IPS DF 19.7 (cell line): ENCODE measurements around the gene MYL6.
"Not testable (repeated sequence)": the region's sequence is repeated elsewhere in the genome, so short reads cannot be mapped to it uniquely, and the experiment has no call there.

ENCODE experiments used
- DNase-seq: peaks from one replicate; pipeline ENCODE4 v3.0.0-alpha.2; 2013; ENCODE audit warnings: low read depth, low spot score

MYL6 gene

DNA sequence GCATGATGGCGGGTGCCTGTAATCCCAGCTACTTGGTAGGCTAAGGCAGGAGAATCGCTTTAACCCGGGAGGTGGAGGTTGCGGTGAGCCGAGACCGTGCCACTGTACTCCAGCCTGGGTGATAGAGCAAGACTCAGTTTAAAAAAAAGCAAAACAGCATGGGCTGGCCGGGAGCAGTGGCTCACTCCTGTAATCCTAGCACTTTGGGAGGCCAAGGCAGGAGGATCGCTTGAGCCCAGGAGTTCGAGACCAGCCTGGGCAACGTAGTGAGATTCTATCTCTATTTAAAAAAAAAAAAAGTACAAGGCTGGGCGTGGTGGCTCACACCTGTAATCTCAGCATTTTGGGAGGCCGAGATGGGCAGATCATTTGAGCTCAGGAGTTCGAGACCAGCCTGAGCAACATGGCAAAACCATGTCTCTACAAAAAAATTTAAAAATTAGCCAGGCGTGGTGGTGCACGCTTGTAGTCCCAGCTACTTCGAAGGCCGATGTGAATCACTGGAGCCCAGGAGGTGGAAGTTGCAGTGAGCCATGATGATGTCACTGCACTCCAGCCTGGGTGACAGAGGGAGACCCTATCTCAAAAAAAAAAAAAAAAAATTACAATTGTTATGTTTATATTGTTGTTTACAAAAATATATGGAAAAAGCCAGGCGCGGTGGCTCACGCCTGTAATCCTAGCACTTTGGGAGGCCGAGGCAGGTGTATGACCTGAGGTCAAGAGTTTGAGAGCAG is 1.5 kb upstream of the MYL6 start:
- DNase-seq, result not testable (repeated sequence)

DNA sequence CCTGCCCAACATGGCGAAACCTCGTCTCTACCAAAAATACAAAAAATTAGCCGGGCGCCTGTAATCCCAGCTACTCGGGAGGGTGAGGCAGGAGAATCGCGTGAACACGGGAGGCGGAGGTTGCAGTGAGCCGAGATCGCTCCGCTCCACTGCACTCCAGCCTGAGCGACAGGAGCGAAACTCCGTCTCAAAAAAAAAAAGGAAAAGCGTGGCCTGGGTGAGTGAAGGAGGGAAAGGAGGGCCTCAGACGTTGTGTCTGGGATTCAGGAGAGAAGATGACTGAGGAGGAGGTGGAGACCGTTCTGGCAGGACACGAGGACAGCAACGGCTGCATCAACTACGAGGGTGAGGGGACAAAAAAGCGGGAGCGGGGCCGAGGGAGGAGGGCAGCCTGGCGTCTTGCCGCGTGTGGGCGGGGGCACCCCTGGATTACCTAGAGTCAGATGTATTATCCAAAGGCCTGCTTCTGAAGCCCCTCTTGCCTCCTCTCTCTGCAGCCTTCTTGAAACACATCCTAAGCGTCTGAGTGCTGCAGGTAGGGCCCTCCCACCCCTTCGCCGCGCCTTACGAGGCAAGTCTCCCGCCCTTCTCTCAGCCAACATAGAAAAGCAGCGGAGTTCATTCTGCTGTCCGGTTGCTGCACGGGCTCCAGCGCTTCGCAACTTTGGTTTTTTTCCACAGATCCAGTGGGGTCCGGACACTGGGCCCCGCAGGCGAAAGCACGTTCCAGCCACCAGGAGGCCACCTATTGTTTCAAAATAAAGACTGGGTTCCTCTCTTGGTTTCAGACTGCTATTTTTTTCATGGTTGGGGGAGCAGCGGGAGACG is 744 bp upstream of the MYL6 start:
- DNase-seq, result peak; percentile 65

DNA sequence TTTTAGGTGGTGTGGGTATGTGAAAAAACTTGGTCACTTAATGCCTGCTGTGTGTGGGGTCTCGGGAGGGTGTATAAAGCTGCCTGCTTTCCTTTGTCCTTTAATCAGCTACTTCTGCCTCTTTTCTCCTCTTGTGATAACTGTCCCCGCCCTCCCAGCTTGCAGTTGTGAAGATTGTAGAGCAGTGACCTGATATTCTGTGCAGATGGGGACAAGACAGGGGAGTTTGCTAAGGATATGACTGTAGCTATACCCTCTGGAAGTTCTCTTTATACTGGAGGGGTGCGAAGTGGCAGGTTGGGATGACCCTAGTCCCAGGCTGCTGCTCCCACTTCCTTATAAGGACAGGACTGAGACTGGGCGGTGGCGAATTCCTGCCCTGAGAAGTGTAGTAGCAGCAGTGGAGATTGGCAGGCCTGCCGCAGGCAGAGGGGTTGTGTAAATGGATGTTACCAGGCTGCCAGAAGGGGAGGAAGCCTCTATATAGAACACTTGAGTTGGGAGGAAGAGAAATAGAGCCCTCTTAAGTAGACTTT is 835 bp downstream of the MYL6 start:
- peak; percentile 68 for DNase-seq

DNA sequence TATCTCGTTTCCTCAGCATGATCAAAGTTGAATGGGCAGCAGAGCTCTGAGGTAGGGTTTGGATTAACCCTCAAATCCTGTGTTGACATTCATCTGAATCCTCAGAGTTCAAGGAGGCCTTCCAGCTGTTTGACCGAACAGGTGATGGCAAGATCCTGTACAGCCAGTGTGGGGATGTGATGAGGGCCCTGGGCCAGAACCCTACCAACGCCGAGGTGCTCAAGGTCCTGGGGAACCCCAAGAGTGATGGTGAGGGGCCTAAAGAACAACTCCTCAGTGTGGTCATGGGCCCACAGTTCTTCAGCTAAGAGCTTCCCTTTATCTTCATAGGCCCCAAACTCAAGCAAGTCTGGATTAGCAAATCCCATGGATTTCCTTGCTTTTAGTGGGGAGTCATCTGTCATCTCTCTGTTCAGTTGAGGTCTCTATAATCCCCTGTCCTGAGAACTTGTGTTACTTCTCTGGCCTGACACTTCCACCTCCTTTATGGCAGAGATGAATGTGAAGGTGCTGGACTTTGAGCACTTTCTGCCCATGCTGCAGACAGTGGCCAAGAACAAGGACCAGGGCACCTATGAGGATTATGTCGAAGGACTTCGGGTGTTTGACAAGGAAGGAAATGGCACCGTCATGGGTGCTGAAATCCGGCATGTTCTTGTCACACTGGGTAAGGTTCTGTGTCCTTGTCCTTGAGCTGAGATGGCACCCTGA is 1.5 kb downstream of the MYL6 start:
- DNase-seq, result no peak

DNA sequence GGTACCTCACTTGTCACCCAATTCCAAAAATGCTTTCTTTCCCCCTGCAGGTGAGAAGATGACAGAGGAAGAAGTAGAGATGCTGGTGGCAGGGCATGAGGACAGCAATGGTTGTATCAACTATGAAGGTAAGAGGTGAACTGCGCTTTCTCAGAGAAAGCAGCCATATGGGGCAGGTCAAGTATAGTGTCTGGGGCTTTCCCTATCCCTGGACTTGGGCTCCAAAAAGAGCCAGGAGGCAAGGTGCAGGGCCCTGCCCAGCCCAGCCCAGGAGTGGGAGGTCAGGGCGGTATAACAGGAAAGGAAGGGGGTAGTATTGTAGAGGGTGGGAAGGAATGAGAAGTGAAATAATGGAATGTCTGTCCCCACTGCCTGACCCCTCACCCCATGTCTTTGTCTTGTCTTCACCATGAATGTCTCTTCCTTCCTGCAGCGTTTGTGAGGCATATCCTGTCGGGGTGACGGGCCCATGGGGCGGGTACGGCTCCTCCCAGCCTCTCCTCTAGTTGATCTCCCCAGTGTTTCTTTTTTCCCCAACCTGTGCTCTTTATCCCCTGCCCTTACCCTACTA is 2.1 kb downstream of the MYL6 start:
- no peak for DNase-seq

DNA sequence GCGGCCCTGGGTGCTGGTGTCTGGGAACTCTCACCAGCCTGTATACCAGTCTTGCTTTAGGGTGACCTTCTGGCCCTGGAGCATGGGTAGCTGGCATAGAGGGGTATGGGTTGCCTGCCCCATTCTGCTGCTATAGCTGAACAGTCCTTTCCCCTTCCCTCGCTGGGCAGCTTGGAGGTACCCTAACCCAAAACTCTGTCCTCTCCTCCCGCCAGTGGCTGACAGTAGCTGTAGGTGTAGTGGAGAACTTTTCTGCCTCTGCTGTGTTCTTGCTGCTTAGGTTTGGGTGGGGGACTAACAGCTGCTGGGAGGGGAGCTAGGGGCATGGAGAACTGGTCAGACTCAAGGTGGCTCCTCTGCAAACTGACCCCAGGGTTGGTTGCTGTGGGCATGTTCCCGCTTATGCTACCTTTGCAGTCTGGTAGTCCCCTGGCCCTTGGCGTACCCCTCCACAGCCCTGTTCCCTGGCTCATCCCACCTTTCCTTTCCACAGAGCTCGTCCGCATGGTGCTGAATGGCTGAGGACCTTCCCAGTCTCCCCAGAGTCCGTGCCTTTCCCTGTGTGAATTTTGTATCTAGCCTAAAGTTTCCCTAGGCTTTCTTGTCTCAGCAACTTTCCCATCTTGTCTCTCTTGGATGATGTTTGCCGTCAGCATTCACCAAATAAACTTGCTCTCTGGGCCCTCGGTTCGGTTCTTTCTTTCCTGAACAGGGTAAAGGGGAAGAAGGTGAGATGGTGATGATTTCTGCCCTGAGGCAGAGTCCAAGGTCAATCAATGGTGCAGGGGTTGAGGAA is 2.9 kb downstream of the MYL6 start:
- no peak for DNase-seq

DNA sequence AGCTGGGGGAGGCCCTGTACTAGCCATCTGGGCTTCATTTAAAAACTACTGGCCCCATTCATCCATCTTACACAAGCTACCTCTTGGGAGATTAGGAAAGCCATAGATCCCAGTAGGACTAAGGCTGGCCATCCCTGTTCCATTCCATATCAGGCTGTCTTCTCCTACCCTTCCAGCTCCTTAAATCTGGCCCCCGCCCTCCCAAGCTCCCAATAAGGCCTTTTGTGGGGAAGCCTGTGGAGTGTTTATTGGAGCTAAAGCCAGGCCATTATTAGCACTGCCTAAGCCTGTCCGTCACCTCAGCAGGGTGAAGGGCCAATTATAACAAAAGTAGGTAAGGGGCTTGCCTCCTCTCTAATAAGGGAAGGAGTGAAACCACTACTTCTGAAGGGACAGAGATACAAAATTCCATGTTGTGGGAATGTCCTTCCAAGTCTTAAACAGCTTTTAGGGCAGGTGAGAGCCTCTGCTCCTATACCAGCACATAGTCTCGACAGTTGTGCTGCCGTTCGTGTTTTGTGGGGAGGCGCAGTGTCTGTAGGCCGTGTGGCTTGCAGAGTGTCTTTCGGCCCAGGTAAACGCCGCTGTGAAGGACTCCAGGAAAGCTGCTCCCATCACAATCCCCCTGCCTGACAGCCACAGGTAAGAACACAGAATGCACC is 3.7 kb downstream of the MYL6 start:
- DNase-seq, result no peak

DNA sequence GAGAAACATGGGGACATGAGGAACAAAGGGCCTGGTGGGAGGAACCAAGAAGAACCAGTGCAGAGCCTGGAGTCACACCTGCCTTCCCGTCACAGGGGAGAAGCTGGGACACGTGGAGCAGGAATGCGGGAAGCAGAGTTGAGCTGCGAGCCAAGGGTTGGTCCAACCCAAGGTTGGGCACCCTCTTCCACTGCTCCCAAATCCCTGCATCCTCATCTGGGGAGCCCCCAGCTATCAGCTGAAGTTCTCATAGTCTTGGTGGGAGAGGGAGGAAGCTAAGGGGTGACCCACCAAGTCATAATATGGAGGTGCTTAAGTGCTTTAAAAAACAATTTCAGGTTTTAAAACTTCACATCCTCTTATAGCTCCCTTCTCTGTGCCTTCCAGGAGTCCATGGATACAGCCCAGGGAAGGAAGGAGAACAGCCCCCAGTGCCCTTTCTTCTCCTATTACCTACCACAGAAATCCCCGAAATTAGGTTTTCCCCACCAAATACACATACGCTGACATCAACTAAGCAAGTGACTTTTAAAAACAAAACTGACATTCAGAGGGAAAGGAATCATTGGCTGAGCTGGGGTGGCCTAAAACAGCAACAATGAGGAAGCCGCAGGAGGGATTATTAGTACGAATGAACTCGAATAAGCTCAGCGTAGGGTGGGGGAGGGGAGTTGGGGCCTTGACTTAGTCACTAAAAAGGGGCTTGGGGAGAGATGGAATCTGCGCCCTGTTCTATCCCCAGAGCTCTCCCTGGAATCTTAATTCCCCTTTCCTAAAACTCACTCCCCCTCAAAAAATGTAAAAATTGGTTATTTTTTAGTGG is 4.5 kb downstream of the MYL6 start:
- no peak for DNase-seq

DNA sequence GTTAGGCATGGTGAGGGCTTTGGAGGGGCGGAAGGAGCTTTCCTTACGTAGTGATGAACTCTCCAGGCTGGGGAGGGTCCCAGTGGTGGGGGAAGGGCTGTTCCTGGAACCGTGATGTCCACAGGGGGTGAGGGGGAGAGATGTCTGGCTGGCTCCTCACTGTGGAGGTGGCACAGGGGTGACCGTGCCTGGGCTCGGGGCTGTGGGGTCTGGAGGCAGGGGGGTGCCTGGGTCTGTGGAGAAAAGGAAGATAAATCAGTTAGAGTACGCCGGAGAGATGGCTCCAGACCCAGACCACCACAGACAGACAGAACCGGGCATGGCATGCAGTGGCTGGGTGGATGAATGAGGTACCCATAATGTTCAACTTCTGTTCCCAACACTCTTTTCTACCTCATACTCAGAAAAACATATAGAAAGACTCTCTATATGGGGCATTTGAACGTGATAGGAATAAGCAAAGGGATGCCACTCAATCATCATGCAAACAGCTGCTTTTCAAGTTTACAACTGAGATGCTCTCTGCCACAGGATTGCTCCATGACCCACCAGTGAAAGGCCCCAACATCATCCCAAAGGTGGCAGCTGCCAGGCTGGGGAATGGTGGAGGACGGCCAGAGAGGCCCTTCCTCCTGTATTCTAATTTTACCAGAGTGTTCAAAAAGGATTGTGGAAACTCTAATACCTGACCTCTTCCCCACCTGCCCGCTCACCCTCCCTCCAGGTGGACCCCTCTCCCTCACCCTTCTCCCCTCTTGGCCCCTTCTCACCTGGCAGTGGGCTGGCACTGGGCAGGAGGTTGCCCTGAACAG is 5.6 kb downstream of the MYL6 start:
- DNase-seq, result no peak

DNA sequence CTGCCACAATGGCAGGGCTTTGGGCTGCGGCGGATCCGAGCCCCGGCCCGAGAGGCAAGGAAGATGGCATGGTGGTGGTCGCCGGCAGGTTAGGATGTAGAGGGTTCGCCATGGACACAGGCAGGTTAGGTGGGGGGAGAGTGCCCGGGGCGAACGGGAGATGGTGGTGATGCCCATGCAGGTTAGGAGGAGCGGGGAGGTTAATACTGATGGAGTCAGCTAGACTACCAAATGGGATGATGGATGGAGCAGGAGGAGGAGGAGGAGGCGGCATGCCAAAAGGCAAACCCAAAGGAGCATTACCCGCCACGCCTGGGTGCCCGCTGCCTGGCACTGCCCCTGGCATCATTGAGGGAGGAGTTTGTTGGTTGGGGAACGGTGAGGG is 6.2 kb downstream of the MYL6 start:
- no peak for DNase-seq

DNA sequence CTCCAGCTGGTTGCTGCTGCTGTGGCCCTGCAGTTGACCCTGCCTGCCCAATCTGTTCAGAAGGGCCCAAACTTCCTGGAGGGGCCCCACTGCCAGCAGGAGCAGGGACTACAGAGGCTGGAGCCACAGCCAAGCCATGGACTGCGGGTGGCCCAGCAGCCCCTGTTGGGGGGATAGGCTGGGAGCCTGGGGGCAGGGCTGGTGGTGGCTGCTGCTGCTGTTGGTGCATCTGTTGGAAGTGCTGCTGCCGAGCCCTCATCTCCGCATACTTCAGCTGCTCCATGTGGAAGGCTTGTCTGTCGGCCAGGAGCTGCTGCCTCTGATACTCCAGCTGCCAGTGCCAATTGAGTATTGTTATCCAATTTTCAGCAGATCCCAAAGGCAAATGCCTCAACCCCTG is 7.2 kb downstream of the MYL6 start:
- no peak for DNase-seq

DNA sequence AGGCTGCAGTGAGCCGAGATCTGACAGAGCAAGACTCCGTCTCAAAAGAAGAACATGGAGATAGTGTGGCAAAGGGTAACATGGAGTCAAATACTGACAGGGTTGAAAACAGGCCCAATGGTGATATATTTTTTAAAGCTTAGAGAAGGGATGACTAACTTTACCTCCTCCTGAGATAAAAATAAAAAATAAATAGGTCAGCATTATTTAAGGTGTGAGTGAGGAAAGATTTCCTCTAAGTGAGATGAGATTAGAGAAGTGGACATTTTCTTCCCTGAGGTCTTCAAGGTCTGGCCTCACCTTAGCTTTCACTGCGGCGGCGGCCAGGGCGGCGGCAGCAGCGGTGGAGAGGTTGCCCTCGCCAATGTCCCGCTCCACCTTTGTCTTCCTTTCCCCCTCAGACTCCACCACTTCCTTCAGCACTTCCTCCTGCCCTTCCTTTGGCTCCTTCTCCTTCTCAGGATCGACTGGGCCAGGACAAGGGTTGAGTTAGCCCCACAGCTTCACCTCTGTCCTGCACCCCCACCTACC is 11.1 kb downstream of the MYL6 start:
- DNase-seq, result no peak

DNA sequence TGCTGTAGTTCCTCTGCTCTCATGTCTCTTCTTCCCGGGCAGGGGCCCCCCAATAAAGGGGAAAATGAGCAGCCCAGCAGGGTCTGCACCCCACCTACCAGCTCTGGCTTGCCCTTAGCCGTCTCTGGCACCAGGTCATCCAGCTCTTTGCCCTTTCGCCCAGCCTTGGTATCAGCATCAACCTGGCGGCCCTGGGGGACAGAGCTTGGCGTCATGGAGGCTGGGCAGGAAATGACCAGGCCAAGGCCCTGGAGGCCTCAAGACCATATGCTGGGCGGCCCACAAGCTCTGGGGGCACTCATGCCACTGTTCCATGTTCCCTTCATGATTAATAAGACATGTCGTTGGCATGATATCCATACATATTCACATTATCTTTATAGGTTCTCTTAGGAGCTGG is 14.7 kb downstream of the MYL6 start:
- DNase-seq, result no peak

DNA sequence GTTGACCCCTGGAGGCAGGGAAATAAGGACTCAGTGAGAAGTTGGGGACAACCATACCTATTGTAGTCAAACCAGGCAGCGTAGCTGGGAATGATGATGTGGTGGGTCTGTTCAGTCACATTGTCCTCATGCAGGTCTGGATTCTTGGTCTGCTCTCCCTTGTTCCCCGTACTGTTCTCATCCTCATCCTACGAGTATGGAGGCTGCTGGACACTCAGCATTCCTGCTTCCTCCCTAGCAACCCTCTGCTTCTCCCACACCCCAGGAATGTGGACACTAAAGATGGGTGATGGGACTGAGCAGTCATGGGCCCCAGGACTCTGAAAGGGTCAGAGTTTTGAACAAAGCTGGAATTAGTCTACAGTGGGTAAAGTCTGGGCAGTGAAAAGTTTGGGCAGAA is 20.2 kb downstream of the MYL6 start:
- no peak for DNase-seq

DNA sequence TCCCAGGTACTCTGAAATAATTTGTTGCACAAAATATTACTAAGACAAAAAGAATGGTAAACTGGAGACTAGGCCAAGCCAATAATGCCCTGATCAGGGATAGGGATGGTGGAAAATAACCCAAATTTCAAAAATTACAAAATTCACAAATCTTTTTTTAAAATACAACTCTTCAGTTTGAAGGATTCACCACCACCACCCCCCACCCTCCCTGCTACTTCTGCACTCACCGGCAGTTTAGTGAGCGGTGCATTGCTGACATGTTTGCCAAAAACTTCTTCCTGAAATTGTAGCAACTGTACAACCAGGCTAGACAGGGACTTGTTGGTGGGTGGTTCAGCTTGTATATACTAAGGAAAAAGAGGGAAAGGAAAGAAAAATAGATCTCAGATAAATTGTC is 28.8 kb downstream of the MYL6 start:
- DNase-seq, result no peak

DNA sequence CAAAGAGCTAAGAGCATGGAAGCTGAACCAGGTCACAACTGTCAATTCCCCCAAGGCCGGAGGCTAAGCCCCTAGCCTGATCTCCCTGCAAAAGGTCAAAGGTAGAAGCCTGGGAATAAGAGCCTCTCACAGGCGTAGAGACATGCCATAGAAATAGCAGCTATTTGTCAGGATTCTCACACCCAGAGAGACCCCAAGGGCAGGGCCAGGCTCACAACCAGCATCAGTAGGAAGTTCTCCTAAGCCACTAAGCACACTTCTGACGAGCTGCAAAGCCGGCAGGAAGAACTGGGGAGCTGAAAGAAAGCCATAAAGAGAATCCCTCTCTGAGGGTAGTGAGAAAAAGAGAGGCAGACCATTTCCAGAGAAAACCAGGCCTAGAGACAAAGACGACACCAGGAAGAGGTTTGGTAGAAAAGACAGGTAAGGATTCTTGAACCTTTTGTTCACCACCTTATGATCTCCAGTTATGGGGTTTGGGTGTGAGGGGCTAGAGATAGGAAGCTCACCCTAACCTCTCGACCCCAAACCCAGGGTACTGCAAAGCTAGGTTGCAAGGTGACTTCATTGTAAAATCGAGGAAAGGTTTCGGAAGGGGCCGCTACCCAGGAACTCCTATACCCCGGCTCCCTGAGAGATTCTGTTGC is 30.1 kb downstream of the MYL6 start:
- no peak for DNase-seq

DNA sequence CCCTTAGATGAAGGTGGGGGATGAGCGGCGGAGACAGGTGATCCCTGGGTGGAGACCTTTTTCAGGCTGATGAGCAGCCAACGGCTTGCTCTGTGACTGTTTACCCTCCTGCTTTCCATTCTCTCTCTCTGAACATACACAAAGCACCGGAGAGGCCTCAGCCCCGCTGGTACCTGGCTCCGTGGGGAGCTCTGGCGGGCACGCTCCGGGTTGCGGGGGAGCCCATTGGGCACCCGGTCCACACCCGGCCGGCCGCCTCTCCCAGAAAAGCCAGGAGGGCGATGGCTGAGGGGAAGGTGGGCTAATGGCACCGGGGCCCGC is 30.6 kb downstream of the MYL6 start:
- no peak for DNase-seq
